ENCODE data around the gene EID2. TPM values are rescaled to one million over a fixed set of nuclear protein-coding genes. Genes with fewer than 3 reads are reported as not detected.

Gene EID2, protein sequence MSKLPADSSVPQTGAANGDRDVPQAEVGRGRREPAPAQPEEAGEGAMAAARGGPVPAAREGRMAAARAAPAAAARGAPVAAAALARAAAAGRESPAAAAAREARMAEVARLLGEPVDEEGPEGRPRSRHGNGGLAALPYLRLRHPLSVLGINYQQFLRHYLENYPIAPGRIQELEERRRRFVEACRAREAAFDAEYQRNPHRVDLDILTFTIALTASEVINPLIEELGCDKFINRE
- total RNA-seq (7.0 TPM), polyA plus RNA-seq (ENCODE audit: insufficient read depth in 1 of 8, insufficient read length in 8 of 8, low replicate concordance in 1 of 8) (10 to 100 TPM in 6 of 8 donors, 1 to 10 TPM in 2; 9.2 to 13.4 (median 10.5) TPM)
- long read RNA-seq, donor 1, partial matches to known transcripts, result 0 of 3 reads
- long read RNA-seq, donor 1, other reads (novel, unspliced or antisense), result 0 of 3 reads
- long read RNA-seq, donor 2, partial matches to known transcripts, result 0 of 3 reads
- long read RNA-seq, donor 2, other reads (novel, unspliced or antisense), result 0 of 3 reads
- long read RNA-seq, donor 3, transcript EID2-201 (1 exons, 1,629 nt), result major isoform, 9 of 9 reads
- long read RNA-seq, donor 3, partial matches to known transcripts, result 0 of 9 reads
- long read RNA-seq, donor 3, other reads (novel, unspliced or antisense), result 0 of 9 reads
- long read RNA-seq, donor 4, transcript EID2-201 (1 exons, 1,629 nt), result major isoform, 12 of 12 reads
- long read RNA-seq, donor 4, partial matches to known transcripts, result 0 of 12 reads
- long read RNA-seq, donor 4, other reads (novel, unspliced or antisense), result 0 of 12 reads
- long read RNA-seq, donor 5, transcript EID2-201 (1 exons, 1,629 nt), result major isoform, 19 of 19 reads
- long read RNA-seq, donor 5, partial matches to known transcripts, result 0 of 19 reads
- long read RNA-seq, donor 5, other reads (novel, unspliced or antisense), result 0 of 19 reads
- long read RNA-seq, donor 6, transcript EID2-201 (1 exons, 1,629 nt), result major isoform, 18 of 18 reads
- long read RNA-seq, donor 6, partial matches to known transcripts, result 0 of 18 reads
- long read RNA-seq, donor 6, other reads (novel, unspliced or antisense), result 0 of 18 reads
- long read RNA-seq, donor 7, transcript EID2-201 (1 exons, 1,629 nt), result major isoform, 25 of 25 reads
- long read RNA-seq, donor 7, partial matches to known transcripts, result 0 of 25 reads
- long read RNA-seq, donor 7, other reads (novel, unspliced or antisense), result 0 of 25 reads
- long read RNA-seq, donor 8, transcript EID2-201 (1 exons, 1,629 nt), result major isoform, 11 of 11 reads
- long read RNA-seq, donor 8, partial matches to known transcripts, result 0 of 11 reads
- long read RNA-seq, donor 8, other reads (novel, unspliced or antisense), result 0 of 11 reads
- long read RNA-seq, donor 9, transcript EID2-201 (1 exons, 1,629 nt), result major isoform, 7 of 7 reads
- long read RNA-seq, donor 9, partial matches to known transcripts, result 0 of 7 reads
- long read RNA-seq, donor 9, other reads (novel, unspliced or antisense), result 0 of 7 reads
- long read RNA-seq, donor 10, transcript EID2-201 (1 exons, 1,629 nt), result major isoform, 14 of 14 reads
- long read RNA-seq, donor 10, partial matches to known transcripts, result 0 of 14 reads
- long read RNA-seq, donor 10, other reads (novel, unspliced or antisense), result 0 of 14 reads
- long read RNA-seq, donor 11, transcript EID2-201 (1 exons, 1,629 nt), result major isoform, 7 of 7 reads
- long read RNA-seq, donor 11, partial matches to known transcripts, result 0 of 7 reads
- long read RNA-seq, donor 11, other reads (novel, unspliced or antisense), result 0 of 7 reads

DNA sequence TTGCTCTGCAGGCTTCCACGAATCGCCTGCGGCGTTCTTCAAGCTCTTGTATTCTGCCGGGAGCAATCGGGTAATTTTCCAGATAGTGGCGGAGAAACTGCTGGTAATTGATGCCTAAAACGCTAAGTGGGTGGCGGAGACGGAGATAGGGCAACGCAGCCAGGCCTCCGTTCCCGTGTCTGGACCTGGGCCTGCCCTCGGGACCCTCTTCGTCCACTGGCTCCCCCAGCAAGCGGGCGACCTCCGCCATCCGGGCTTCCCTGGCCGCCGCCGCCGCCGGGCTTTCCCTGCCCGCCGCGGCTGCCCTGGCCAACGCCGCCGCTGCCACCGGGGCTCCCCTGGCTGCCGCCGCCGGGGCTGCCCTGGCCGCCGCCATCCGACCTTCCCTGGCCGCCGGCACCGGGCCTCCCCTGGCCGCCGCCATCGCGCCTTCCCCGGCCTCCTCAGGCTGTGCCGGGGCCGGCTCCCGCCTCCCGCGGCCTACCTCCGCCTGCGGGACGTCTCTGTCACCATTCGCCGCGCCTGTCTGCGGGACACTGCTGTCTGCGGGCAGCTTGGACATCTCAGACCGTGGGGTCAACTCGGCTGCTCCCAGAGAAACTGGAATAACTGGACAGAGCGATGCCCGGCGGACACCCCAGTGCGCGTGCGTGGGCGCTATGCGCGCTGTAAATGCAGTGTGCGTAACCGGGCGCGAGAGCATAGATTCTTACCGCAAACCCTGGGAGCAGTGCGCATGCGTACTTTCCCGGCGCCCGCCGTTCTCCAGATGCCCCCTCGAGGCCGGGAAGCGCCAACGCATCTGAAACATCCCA, at the start of gene EID2:
Gene EID2 (minus strand): TSS at position 644 of the 815 bp plus-strand sequence. CDS start 82 bp downstream, at position 562.
- H3K36me3 ChIP-seq (ENCODE audit: control insufficient read depth, insufficient read depth, low read length), result no peaks in the 10 kb centered on the region
- H3K9me3 ChIP-seq (replicated peaks; ENCODE audit: control insufficient read depth, low read depth, low read length), result no peaks in the 10 kb centered on the region
- peak within 1 kb of the TSS; percentile 85 for H3K4me3 ChIP-seq (ENCODE audit: low read length)
- WGBS (ENCODE audit: insufficient coverage), result under 1% methylated on average over 76 of the region's 84 CpGs
- no peaks in the 10 kb centered on the region for H3K4me1 ChIP-seq (ENCODE audit: control insufficient read depth, insufficient read depth, low read length)
- peak; percentile 97 for DNase-seq
- H3K27me3 ChIP-seq (ENCODE audit: control insufficient read depth, insufficient read depth, low read length), result peaks cover 3% of the 10 kb centered on the region
- peak within 1 kb of the TSS; percentile 98 for H3K27ac ChIP-seq (ENCODE audit: low read length)

GRCh38 chr19:39588066-39588465, 48.1 kb upstream of the EID2 start:
- Histone ChIP-seq H3K36me3 (ENCODE audit: control insufficient read depth, insufficient read depth, low read length) (no peaks in the 10 kb centered on the region), H3K27ac (ENCODE audit: low read length) (no peak overlapping the region), H3K9me3 (replicated peaks; ENCODE audit: control insufficient read depth, low read depth, low read length) (no peaks in the 10 kb centered on the region), H3K27me3 (ENCODE audit: control insufficient read depth, insufficient read depth, low read length) (no peaks in the 10 kb centered on the region), H3K4me3 (ENCODE audit: low read length) (no peak overlapping the region), H3K4me1 (ENCODE audit: control insufficient read depth, insufficient read depth, low read length) (no peaks in the 10 kb centered on the region)
- WGBS (ENCODE audit: insufficient coverage), result 40% methylated on average over 1 of the region's 2 CpGs
- DNase-seq, result no peak

DNA sequence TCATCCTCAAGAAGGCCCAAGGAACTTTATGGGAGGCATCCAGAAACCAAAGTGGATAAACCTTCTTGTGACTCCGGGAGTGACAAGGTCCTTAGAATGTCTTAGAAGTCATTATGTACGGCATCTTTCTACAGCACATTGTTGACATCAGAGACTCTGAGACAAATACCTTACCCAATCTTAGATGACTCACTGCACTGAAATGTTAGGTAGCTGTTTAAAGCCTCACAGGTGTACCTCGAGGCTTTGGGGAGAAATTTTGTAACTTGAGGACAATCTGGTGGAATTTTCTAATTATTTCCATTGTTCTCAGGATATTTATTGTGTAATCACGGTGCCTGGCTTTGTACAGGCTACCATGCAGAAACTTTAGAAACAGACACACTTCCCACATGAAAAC, 47.5 kb upstream of the EID2 start:
- Histone ChIP-seq H3K36me3 (ENCODE audit: control insufficient read depth, insufficient read depth, low read length) (no peaks in the 10 kb centered on the region), H3K4me1 (ENCODE audit: control insufficient read depth, insufficient read depth, low read length) (no peaks in the 10 kb centered on the region), H3K4me3 (ENCODE audit: low read length) (no peak overlapping the region), H3K27me3 (ENCODE audit: control insufficient read depth, insufficient read depth, low read length) (no peaks in the 10 kb centered on the region), H3K27ac (ENCODE audit: low read length) (no peak overlapping the region), H3K9me3 (replicated peaks; ENCODE audit: control insufficient read depth, low read depth, low read length) (no peaks in the 10 kb centered on the region)
- DNase-seq, result no peak
- no CpG with 5 or more reads among the region's 4 CpGs for WGBS (ENCODE audit: insufficient coverage)

DNA sequence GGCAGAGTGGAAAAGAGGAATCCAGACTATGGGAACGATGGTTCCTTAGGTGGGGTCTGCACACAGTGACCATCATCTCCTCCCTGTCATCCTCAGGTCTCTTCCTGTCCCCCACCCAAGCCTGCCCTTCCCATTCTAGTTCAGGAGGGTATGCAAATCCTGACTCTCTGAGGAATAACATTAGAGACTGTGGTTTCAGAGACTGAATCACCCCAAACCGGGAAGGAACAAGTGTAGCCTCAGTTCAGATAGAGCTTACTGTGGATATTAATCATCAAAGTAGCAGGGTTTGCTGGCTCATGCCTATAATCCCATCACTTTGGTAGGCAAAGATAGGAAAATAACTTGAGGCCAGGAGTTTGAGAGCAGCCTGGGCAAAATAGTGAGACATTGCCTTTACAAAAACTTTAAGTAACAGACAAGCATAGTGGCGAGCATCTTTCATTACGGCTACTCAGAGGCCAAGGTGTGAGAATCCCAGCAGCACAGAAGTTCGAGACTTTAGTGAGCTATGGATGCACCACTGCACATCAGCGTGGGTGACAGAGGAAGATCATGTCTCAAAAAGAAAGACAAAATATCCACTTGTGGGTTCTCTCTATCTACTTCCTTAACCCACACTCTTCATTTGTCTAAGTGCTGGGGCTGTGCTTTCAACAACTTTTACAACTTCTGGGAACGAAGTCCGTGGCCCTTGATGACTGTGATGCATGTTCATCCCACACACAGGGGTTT, 43.1 kb upstream of the EID2 start:
- no peak for DNase-seq
- Histone ChIP-seq H3K27ac (ENCODE audit: low read length) (no peak overlapping the region), H3K36me3 (ENCODE audit: control insufficient read depth, insufficient read depth, low read length) (no peaks in the 10 kb centered on the region), H3K27me3 (ENCODE audit: control insufficient read depth, insufficient read depth, low read length) (no peaks in the 10 kb centered on the region), H3K4me1 (ENCODE audit: control insufficient read depth, insufficient read depth, low read length) (no peaks in the 10 kb centered on the region), H3K9me3 (replicated peaks; ENCODE audit: control insufficient read depth, low read depth, low read length) (no peaks in the 10 kb centered on the region), H3K4me3 (ENCODE audit: low read length) (no peak overlapping the region)
- WGBS (ENCODE audit: insufficient coverage), result 81% methylated on average over 7 of the region's 8 CpGs

- no peak for DNase-seq
- WGBS (ENCODE audit: insufficient coverage), result 67% methylated on average over 3 of the region's 4 CpGs
- H3K27me3 ChIP-seq (ENCODE audit: control insufficient read depth, insufficient read depth, low read length), result no peaks in the 10 kb centered on the region
Measured at GRCh38 chr19:39582442-39582841, 42.5 kb upstream of the EID2 start.

GRCh38 chr19:39568604-39569003, 28.6 kb upstream of the EID2 start:
- Histone ChIP-seq H3K4me3 (ENCODE audit: low read length) (no peak overlapping the region), H3K36me3 (ENCODE audit: control insufficient read depth, insufficient read depth, low read length) (no peaks in the 10 kb centered on the region), H3K9me3 (replicated peaks; ENCODE audit: control insufficient read depth, low read depth, low read length) (no peaks in the 10 kb centered on the region), H3K4me1 (ENCODE audit: control insufficient read depth, insufficient read depth, low read length) (no peaks in the 10 kb centered on the region), H3K27me3 (ENCODE audit: control insufficient read depth, insufficient read depth, low read length) (no peaks in the 10 kb centered on the region), H3K27ac (ENCODE audit: low read length) (no peak overlapping the region)
- no CpG with 5 or more reads among the region's 3 CpGs for WGBS (ENCODE audit: insufficient coverage)
- no peak for DNase-seq

More at GRCh38 chr19:39582442-39582841, 42.5 kb upstream of the EID2 start:
- Histone ChIP-seq H3K27ac (ENCODE audit: low read length) (no peak overlapping the region), H3K4me3 (ENCODE audit: low read length) (no peak overlapping the region), H3K9me3 (replicated peaks; ENCODE audit: control insufficient read depth, low read depth, low read length) (no peaks in the 10 kb centered on the region), H3K36me3 (ENCODE audit: control insufficient read depth, insufficient read depth, low read length) (no peaks in the 10 kb centered on the region), H3K4me1 (ENCODE audit: control insufficient read depth, insufficient read depth, low read length) (no peaks in the 10 kb centered on the region)

DNA sequence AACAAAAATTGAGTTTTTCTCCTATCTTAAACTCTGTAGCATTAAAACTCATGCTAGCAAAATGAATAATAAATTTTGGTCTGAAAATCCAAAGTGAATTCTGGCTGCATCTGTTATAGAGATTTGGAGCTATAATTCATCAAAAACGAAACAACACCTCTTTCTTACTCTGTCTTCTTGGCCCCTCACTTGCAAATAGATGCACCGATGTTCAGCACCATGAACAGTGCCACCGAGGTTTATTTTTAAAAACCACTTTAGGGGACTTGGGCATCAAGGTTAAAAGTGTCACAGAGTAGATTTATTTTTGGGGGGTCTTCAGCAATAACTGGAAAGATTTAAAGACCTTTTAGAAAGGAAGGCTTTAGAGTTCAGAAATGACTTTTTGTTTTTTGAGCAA, 26.1 kb upstream of the EID2 start:
- Histone ChIP-seq H3K4me3 (ENCODE audit: low read length) (no peak overlapping the region), H3K4me1 (ENCODE audit: control insufficient read depth, insufficient read depth, low read length) (no peaks in the 10 kb centered on the region), H3K9me3 (replicated peaks; ENCODE audit: control insufficient read depth, low read depth, low read length) (no peaks in the 10 kb centered on the region), H3K27ac (ENCODE audit: low read length) (no peak overlapping the region), H3K36me3 (ENCODE audit: control insufficient read depth, insufficient read depth, low read length) (no peaks in the 10 kb centered on the region), H3K27me3 (ENCODE audit: control insufficient read depth, insufficient read depth, low read length) (no peaks in the 10 kb centered on the region)
- WGBS (ENCODE audit: insufficient coverage), result no CpG with 5 or more reads among the region's 3 CpGs
- no peak for DNase-seq

DNA sequence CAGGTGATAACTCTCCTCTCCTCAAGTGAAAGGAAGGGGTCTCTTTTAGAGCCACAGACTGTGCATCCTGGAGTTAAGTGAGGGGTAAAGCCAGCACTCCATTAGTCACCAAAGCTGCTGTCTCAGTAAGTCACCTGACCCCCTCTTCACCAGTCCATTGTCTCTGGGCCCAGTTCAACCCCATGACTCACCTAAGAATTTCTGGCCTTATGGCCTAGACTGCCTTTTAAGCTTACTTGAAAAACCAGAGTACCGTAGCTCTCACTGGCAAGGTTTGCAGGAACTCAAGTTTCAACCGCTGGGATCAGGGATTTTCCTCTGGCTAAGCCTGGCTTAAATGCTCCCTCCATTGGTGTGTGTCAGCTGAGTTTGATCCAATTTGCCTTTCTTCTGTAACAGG, 23.4 kb upstream of the EID2 start:
- Histone ChIP-seq H3K4me1 (ENCODE audit: control insufficient read depth, insufficient read depth, low read length) (peaks cover 5% of the 10 kb centered on the region), H3K9me3 (replicated peaks; ENCODE audit: control insufficient read depth, low read depth, low read length) (no peaks in the 10 kb centered on the region), H3K27me3 (ENCODE audit: control insufficient read depth, insufficient read depth, low read length) (no peaks in the 10 kb centered on the region), H3K36me3 (ENCODE audit: control insufficient read depth, insufficient read depth, low read length) (no peaks in the 10 kb centered on the region), H3K4me3 (ENCODE audit: low read length) (no peak overlapping the region), H3K27ac (ENCODE audit: low read length) (no peak overlapping the region)
- 61% methylated on average over 2 of the region's 2 CpGs for WGBS (ENCODE audit: insufficient coverage)
- DNase-seq, result no peak

All from muscle of leg (tissue), 16 donors.